Loucy (cell line): ENCODE data around the gene EYA3.

ENCODE experiments used
- EZH2phosphoT487 ChIP-seq: fragments of 200-600 bp; IDR thresholded peaks from 2 replicates; pipeline ENCODE4 v1.6.1; 2018; ENCODE audit warnings: antibody characterized with exemption, mild to moderate bottlenecking, moderate library complexity, borderline replicate concordance
- TF ChIP-seq, protein P1 (sequence below): fragments of 200-600 bp; sonication (generic); conservative IDR thresholded peaks from 2 replicates; pipeline ENCODE4 v1.5.1; 2014; ENCODE audit warnings: mild to moderate bottlenecking, antibody characterized with exemption, low read length

DNA sequence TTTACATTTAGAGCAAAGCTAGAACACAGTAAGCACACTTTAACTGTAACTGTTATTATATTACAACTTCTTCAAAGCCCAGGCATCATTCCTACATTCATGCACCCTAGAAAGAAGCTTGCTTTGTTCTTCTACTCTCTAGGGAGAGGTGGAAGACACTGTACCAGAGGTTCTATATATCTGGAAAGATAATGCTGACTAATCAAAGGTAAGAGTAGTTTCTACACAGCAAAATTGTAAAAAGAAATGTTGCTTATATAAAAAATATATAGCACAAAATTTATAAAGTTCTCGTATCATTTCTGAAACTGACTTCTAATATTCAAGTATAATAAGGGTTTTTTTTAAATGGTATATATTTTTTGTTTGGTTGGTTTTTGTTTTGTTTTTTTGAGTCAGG lies 44.0 kb downstream of the EYA3 start:
- TF ChIP-seq, protein P1, sequence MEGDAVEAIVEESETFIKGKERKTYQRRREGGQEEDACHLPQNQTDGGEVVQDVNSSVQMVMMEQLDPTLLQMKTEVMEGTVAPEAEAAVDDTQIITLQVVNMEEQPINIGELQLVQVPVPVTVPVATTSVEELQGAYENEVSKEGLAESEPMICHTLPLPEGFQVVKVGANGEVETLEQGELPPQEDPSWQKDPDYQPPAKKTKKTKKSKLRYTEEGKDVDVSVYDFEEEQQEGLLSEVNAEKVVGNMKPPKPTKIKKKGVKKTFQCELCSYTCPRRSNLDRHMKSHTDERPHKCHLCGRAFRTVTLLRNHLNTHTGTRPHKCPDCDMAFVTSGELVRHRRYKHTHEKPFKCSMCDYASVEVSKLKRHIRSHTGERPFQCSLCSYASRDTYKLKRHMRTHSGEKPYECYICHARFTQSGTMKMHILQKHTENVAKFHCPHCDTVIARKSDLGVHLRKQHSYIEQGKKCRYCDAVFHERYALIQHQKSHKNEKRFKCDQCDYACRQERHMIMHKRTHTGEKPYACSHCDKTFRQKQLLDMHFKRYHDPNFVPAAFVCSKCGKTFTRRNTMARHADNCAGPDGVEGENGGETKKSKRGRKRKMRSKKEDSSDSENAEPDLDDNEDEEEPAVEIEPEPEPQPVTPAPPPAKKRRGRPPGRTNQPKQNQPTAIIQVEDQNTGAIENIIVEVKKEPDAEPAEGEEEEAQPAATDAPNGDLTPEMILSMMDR: no peak
- no peak for TF ChIP-seq EZH2phosphoT487
